ENCODE results near the gene UGT1A8.
"Not testable (repeated sequence)": the region's sequence is repeated elsewhere in the genome, so short reads cannot be mapped to it uniquely, and the experiment has no call there.

Gene UGT1A8

DNA sequence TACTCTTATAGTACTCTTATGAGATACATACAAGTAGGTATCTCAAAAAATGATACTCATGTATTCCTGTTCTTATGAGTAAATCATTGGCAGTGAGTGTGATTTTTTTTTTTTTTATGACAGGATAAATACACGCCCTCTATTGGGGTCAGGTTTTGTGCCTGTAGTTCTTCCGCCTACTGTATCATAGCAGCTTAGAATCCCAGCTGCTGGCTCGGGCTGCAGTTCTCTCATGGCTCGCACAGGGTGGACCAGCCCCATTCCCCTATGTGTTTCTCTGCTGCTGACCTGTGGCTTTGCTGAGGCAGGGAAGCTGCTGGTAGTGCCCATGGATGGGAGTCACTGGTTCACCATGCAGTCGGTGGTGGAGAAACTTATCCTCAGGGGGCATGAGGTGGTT is at the start of gene UGT1A8:
Gene UGT1A8, plus strand, starts transcription at position 158 of the 400 bp plus-strand sequence. Its CDS starts 75 bp downstream, at position 233.
- DNase-seq; H3K27ac Mint-ChIP-seq; H3K4me3 Mint-ChIP-seq; H3K4me1 Mint-ChIP-seq (ENCODE audit: low read depth); H3K9me3 Mint-ChIP-seq; H3K36me3 Mint-ChIP-seq (ENCODE audit: low read depth): not testable (repeated sequence)
- peaks cover 65% of the 10 kb centered on the region for H3K27me3 Mint-ChIP-seq

DNA sequence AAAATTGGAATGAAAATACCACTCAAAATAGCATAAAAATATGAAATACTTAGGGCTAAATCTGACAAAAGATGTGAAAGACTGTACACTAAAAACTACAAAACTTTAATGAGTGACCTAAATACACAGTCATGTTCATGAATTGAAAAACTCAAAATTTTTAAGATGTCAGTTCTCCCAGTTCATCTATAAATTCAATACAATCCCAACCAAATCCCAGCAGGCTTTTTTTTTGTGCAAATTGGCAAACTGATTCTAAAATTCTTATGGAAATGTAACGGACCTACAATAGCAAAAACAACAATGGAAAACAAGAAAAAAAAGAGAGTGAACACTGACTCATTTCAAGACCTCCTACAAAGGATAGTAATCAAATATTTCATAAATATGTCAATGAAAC is 46.4 kb upstream of the UGT1A8 start:
- Mint-ChIP-seq H3K36me3 (ENCODE audit: low read depth) (peaks cover 5% of the 10 kb centered on the region), H3K4me3 (no peak overlapping the region), H3K27me3 (no peaks in the 10 kb centered on the region), H3K27ac (no peak overlapping the region), H3K9me3 (no peaks in the 10 kb centered on the region), H3K4me1 (ENCODE audit: low read depth) (no peaks in the 10 kb centered on the region)
- no peak for DNase-seq

DNA sequence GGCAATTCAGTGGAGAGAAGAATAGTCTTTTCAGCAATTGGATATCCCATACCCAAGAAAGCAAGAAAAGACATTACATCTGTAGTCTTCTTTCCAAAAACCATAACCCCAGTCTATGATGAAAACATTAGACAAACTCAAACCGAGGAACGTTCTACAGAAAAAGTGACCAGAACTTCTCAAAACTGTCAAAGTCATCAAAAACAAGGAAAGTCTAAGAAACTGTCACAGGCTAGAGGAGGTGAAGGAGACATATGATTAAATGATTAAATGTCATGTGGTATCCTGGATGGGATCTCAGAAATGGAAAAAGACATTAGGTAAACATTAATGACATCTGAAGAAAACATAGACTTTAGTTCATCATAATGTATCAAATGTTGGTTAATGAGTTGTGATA is 46.0 kb upstream of the UGT1A8 start:
- H3K27me3 Mint-ChIP-seq: no peaks in the 10 kb centered on the region
- DNase-seq: no peak

DNA sequence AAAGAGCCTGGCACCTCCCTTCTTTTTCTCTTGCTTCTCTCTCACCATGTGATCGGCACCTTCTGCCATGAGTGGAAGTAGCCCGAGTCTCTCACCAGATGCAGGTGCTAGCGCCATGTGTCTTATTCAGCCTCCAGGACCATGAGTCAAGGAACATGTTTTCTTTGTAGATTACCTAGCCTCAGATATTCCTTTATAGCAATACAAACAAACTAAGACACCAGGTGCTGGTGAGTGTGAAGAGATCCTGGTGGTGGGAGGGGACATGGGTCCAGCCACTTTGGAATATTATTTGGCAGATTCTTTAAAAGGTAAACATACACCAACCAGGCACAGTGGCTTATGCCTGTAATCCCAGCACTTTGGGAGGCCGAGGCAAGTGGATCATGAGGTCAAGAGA is 45.0 kb upstream of the UGT1A8 start:
- Mint-ChIP-seq H3K27ac (no peak overlapping the region), H3K9me3 (no peaks in the 10 kb centered on the region)

More for the DNA sequence above, 46.0 kb upstream of the UGT1A8 start:
- Mint-ChIP-seq H3K36me3 (ENCODE audit: low read depth) (peaks cover 3% of the 10 kb centered on the region), H3K9me3 (no peaks in the 10 kb centered on the region), H3K4me1 (ENCODE audit: low read depth) (no peaks in the 10 kb centered on the region), H3K4me3 (no peak overlapping the region), H3K27ac (no peak overlapping the region)

DNA sequence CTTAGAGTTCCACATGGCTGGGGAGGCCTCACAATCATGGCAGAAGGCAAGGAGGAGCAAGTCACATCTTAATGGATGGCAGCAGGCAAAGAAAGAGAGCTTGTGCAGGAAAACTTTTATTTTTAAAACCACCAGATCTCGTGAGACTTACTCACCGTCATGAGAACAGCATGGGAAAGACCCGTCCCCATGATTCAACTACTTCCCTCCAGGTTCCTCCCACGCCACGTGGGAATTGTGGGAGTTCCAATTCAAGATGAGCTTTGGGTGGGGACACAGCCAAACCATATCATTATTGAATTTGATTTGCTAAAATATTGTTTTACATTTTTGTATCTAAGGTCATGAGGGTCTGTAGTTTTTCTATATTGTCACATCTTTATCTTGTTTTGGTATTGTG is 40.1 kb upstream of the UGT1A8 start:
- DNase-seq; H3K27ac Mint-ChIP-seq; H3K27me3 Mint-ChIP-seq; H3K9me3 Mint-ChIP-seq; H3K4me3 Mint-ChIP-seq; H3K4me1 Mint-ChIP-seq (ENCODE audit: low read depth); H3K36me3 Mint-ChIP-seq (ENCODE audit: low read depth): not testable (repeated sequence)

More for the DNA sequence above, 45.0 kb upstream of the UGT1A8 start:
- H3K4me3 Mint-ChIP-seq: no peak overlapping the region
- no peak for DNase-seq
- no peaks in the 10 kb centered on the region for H3K27me3 Mint-ChIP-seq
- H3K4me1 Mint-ChIP-seq (ENCODE audit: low read depth): no peaks in the 10 kb centered on the region
- H3K36me3 Mint-ChIP-seq (ENCODE audit: low read depth): no peaks in the 10 kb centered on the region

DNA sequence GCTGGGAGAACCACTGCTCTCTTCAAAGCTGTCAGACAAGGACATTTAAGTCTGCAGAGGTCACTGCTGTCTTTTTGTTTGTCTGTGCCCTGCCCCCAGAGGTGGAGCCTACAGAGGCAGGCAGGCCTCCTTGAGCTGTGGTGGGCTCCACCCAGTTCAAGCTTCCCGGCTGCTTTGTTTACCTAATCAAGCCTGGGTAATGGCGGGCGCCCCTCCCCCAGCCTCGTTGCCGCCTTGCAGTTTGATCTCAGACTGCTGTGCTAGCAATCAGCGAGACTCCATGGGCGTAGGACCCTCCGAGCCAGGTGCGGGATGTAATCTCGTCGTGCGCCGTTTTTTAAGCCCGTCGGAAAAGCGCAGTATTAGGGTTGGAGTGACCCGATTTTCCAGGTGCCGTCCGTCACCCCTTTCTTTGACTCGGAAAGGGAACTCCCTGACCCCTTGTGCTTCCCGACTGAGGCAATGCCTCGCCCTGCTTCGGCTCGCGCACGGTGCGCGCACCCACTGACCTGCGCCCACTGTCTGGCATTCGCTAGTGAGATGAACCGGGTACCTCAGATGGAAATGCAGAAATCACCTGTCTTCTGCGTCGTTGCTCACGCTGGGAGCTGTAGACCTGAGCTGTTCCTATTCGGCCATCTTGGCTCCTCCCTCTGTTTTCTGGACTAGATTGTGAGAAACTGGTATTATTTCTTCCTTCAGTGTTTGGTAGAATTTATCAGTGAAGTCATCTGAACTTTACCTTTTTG is 34.0 kb upstream of the UGT1A8 start:
- not testable (repeated sequence) for H3K36me3 Mint-ChIP-seq (ENCODE audit: low read depth); DNase-seq; H3K27ac Mint-ChIP-seq; H3K4me1 Mint-ChIP-seq (ENCODE audit: low read depth); H3K4me3 Mint-ChIP-seq; H3K9me3 Mint-ChIP-seq
- H3K27me3 Mint-ChIP-seq: peaks cover 27% of the 10 kb centered on the region

DNA sequence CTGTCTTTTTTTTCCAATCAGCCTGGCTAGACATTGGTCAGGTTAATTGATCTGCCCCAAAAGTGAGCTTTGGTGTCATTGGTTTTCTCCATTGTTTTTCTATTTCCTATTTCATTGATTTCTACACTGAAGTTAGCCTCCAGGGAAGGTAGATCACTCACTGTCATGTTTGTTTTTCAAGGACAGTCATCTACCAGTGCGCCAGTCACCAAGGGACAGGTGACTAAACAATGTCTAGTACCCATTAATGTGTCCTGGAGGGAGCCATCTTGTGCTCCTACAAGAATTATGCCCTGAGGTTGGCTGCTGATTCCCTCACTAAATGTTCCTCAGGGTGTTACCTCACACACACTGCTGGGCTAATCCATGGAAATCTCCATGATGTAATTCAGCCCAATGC is 33.2 kb upstream of the UGT1A8 start:
- H3K9me3 Mint-ChIP-seq: no peaks in the 10 kb centered on the region
- H3K27me3 Mint-ChIP-seq: peaks cover 34% of the 10 kb centered on the region
- no peak overlapping the region for H3K27ac Mint-ChIP-seq
- no peak overlapping the region for H3K4me3 Mint-ChIP-seq
- H3K36me3 Mint-ChIP-seq (ENCODE audit: low read depth): no peaks in the 10 kb centered on the region
- no peak for DNase-seq
- H3K4me1 Mint-ChIP-seq (ENCODE audit: low read depth): no peaks in the 10 kb centered on the region

DNA sequence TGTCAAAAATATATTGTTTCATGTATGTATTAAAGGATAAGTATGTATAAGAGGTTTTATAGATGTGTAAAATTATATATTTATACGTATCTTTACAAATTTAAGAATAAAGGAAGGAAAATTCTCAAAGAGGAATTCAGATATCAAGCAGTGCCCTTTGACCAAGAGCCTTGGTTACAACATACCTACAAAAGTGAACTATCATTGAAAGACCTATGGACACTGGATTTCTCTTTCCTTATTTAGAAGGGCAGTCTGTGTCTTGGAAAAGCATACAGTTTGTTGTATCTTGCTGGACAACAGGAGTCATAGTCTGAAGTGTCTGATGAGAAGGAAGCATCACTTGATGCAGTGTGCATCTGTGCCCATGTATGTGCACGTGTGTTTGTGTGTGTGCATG is 29.0 kb upstream of the UGT1A8 start:
- H3K27me3 Mint-ChIP-seq: peaks cover 38% of the 10 kb centered on the region
- H3K4me1 Mint-ChIP-seq (ENCODE audit: low read depth): no peaks in the 10 kb centered on the region
- H3K4me3 Mint-ChIP-seq: no peak overlapping the region
- H3K36me3 Mint-ChIP-seq (ENCODE audit: low read depth): no peaks in the 10 kb centered on the region
- no peak overlapping the region for H3K27ac Mint-ChIP-seq
- no peak for DNase-seq
- no peaks in the 10 kb centered on the region for H3K9me3 Mint-ChIP-seq

DNA sequence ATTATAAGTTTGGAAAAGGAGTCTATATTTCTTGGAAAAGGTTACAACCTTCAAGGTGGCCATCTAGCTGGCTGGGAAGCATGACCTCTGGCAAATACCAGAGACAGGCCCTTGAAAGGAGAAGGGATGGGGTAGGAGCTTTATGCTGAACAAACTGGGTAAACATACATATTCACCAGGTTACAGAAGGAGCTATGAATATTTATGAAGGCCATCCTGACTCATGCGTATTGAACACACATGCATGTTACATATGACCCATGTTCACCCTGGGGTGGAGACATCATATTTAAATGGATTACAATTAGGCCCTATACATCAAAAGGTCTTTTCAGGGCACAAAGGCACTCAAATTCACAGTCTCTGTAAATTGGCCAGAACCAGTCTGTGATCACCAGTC is 24.7 kb upstream of the UGT1A8 start:
- H3K9me3 Mint-ChIP-seq; H3K4me1 Mint-ChIP-seq (ENCODE audit: low read depth); DNase-seq; H3K36me3 Mint-ChIP-seq (ENCODE audit: low read depth); H3K27ac Mint-ChIP-seq; H3K4me3 Mint-ChIP-seq: not testable (repeated sequence)
- peaks cover 14% of the 10 kb centered on the region for H3K27me3 Mint-ChIP-seq

DNA sequence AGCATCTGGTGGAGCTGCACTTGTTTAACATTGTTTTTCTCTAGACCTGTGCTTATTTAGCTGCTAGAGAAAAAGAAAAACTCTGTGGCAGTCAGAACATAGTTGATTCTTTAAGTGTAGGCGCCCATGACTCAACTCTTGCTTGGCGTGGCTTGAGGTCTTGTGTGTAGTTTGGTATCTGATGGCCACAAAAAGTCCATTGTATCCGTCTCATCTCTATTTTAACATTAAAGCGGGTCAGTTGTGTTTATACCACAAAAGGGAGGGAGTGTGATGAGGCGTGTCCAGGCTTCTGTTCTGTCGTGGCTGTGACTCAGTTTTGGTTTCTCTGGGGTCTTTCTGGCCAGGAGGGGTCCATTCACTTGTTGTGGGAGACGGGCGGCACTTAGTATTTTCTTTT is 24.2 kb upstream of the UGT1A8 start:
- Mint-ChIP-seq H3K4me3 (no peak overlapping the region), H3K9me3 (no peaks in the 10 kb centered on the region)

DNA sequence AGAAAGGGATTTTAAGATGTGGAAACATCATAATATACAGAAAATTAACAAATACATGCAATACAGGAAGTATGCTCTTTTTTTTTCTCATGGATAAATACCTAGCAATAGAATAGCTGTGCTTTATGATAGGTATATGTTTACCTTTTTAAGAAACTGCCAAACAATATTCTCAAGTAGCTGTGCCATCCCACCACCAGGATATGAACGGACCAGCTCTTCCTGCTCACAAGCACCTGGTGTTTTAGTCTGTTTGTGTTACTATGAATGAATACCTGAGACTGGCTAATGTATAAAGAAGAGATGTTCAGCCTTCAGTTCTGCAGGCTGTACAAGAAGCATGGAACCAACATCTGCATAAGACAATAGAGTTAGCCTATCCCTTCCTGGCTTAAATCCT is 19.9 kb upstream of the UGT1A8 start:
- H3K36me3 Mint-ChIP-seq (ENCODE audit: low read depth): no peaks in the 10 kb centered on the region
- no peak overlapping the region for H3K27ac Mint-ChIP-seq
- no peak overlapping the region for H3K4me3 Mint-ChIP-seq
- peaks cover 20% of the 10 kb centered on the region for H3K27me3 Mint-ChIP-seq
- no peaks in the 10 kb centered on the region for H3K9me3 Mint-ChIP-seq
- no peaks in the 10 kb centered on the region for H3K4me1 Mint-ChIP-seq (ENCODE audit: low read depth)
- DNase-seq: no peak

More for the DNA sequence above, 24.2 kb upstream of the UGT1A8 start:
- H3K27ac Mint-ChIP-seq: no peak overlapping the region
- peaks cover 11% of the 10 kb centered on the region for H3K27me3 Mint-ChIP-seq
- H3K4me1 Mint-ChIP-seq (ENCODE audit: low read depth): no peaks in the 10 kb centered on the region
- DNase-seq: no peak
- H3K36me3 Mint-ChIP-seq (ENCODE audit: low read depth): no peaks in the 10 kb centered on the region

DNA sequence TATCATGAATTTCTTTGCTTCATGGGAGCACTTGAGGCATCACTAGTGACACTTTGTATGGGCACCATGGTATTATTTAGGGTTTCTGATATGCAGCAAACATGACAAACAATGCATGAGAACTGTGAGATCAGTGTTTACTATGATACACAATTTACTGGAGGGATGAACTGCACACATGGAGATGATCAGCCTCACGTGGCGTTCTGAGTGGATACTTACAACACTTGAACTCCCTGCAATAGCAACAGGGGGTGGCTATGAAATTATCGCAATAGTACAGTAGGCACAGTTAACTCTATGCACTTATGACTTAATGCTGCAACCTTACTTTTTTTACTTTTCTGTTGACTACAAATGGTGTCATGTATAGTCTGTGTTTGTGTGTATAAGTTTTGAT is 18.5 kb upstream of the UGT1A8 start:
- no peak for DNase-seq
- H3K4me3 Mint-ChIP-seq: no peak overlapping the region
- no peaks in the 10 kb centered on the region for H3K4me1 Mint-ChIP-seq (ENCODE audit: low read depth)
- H3K36me3 Mint-ChIP-seq (ENCODE audit: low read depth): no peaks in the 10 kb centered on the region
- peaks cover 4% of the 10 kb centered on the region for H3K9me3 Mint-ChIP-seq
- H3K27me3 Mint-ChIP-seq: peaks cover 29% of the 10 kb centered on the region
- no peak overlapping the region for H3K27ac Mint-ChIP-seq

DNA sequence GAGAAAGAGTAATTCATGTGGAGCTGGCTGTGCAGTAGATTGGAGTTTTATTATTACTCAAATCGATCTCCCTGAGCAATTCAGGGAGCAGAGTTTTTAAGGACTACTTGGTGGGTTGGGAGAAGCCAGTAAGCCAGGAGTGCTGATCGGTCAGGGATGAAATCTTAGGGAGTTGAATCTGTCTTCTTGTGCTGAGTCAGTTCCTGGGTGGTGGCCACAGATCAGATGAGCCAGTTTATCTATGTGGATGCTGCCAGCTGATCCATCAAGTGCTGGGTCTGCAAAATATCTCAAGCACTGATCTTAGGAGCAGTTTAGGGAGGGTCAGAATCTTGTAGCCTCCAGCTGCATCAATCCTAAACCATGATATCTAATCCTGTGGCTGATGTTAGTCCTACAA is 17.0 kb upstream of the UGT1A8 start:
- H3K27me3 Mint-ChIP-seq: peaks cover 29% of the 10 kb centered on the region
- H3K9me3 Mint-ChIP-seq: peaks cover 4% of the 10 kb centered on the region
- H3K36me3 Mint-ChIP-seq (ENCODE audit: low read depth): no peaks in the 10 kb centered on the region

DNA sequence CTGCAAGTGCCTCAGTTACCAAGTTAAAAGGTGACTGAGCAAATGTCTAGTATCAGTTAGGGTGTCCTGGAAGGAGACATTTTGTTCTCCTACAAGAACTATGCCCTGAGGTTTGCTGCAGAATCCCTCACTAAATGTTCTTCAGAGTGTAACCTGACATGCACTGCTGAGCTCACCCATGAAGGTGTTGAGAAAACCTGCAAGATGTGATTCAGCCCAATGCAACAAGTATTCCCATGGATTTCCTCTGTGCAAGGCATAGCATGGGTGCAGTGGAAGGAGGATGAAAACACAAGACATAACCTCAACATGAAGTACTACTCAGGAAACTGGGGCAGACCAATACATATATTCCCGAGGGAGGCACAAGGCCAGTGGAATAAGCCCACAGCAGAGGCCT is 15.4 kb upstream of the UGT1A8 start:
- Mint-ChIP-seq H3K4me3 (no peak overlapping the region), H3K27ac (no peak overlapping the region), H3K27me3 (peaks cover 29% of the 10 kb centered on the region), H3K36me3 (ENCODE audit: low read depth) (no peaks in the 10 kb centered on the region), H3K9me3 (peaks cover 4% of the 10 kb centered on the region), H3K4me1 (ENCODE audit: low read depth) (no peaks in the 10 kb centered on the region)
- DNase-seq: no peak

More for the DNA sequence above, 17.0 kb upstream of the UGT1A8 start:
- H3K4me1 Mint-ChIP-seq (ENCODE audit: low read depth): no peaks in the 10 kb centered on the region
- no peak overlapping the region for H3K27ac Mint-ChIP-seq
- DNase-seq: no peak
- H3K4me3 Mint-ChIP-seq: no peak overlapping the region

DNA sequence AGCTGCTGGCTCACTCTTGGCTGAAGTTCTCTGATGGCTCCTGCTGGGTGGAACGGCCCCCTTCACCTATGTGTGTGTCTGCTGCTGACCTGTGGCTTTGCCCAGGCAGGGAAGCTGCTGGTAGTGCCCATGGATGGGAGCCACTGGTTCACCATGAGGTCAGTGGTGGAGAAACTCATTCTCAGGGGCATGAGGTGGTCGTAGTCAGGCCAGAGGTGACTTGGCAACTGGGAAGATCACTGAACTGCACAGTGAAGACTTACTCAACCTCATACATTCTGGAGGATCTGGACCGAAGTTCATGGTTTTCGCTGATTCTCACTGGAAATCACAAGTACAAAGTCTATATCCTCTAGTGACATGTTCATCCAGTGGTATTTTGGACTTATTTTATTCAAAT is 13.9 kb upstream of the UGT1A8 start:
- Mint-ChIP-seq H3K27me3 (peaks cover 29% of the 10 kb centered on the region), H3K4me3 (no peak overlapping the region)

DNA sequence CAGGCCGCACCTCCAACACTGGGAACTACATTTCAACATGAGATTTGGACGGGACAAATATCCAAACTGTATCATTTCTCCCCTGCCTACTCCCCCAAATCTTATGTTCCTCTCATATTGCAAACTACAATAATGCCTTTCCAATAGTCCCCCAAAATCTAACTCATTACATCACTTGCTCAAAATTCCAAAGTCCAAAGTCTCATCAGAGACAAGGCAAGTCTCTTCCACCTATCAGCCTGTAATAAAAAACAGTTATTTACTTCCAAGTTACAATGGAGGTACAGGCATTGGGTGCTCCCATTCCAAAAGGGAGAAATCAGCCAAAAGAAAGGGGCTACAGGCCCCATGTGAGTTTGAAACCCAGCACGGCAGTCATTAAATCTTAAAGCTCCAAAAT is 12.6 kb upstream of the UGT1A8 start:
- peaks cover 4% of the 10 kb centered on the region for H3K9me3 Mint-ChIP-seq
- DNase-seq: no peak
- H3K27me3 Mint-ChIP-seq: peaks cover 29% of the 10 kb centered on the region

More for the DNA sequence above, 13.9 kb upstream of the UGT1A8 start:
- Mint-ChIP-seq H3K4me1 (ENCODE audit: low read depth) (no peaks in the 10 kb centered on the region), H3K27ac (no peak overlapping the region), H3K36me3 (ENCODE audit: low read depth) (no peaks in the 10 kb centered on the region), H3K9me3 (peaks cover 4% of the 10 kb centered on the region)
- no peak for DNase-seq

More for the DNA sequence above, 12.6 kb upstream of the UGT1A8 start:
- H3K36me3 Mint-ChIP-seq (ENCODE audit: low read depth): no peaks in the 10 kb centered on the region
- H3K27ac Mint-ChIP-seq: no peak overlapping the region
- H3K4me1 Mint-ChIP-seq (ENCODE audit: low read depth): no peaks in the 10 kb centered on the region
- H3K4me3 Mint-ChIP-seq: no peak overlapping the region

All from activated T-cell treated with anti-CD3 and anti-CD28 coated beads, Interleukin-2, amount 50 U/mL, for 24 hours (primary cell).